AG04450 (cell line): ENCODE measurements around the gene LCTL. TPM values are rescaled to one million over a fixed set of nuclear protein-coding genes. Genes with fewer than 3 reads are reported as not detected.

Experiments
- CTCF ChIA-PET: fragments of 300-600, 350-600 bp; formaldehyde crosslinking; extraction: SDS; loops from one replicate; lab custom pipeline; 2022; ENCODE audit warnings: antibody characterized with exemption, inconsistent platforms; lab: Charles Lee
- POLR2A ChIA-PET: fragments of 350-600 bp; formaldehyde crosslinking; extraction: SDS; loops from one replicate; lab custom pipeline; 2021; ENCODE audit warnings: antibody characterized with exemption, inconsistent platforms; lab: Yijun Ruan, JAX
- DNase-seq: peaks from one replicate; pipeline ENCODE4 v3.0.0-alpha.2; 2011; ENCODE audit warnings: low read depth, low spot score
- H3K27ac ChIP-seq: one replicate; pipeline ENCODE4 v1.5.1; 2012; ENCODE audit warnings: low read depth, low read length, control low read depth
- H3K27me3 ChIP-seq: one replicate; pipeline ENCODE4 v1.6.0; 2012; ENCODE audit warnings: low read length; ENCODE audit not compliant: control insufficient read depth, insufficient read depth
- H3K4me3 ChIP-seq: 2 replicates; pipeline ENCODE4 v1.5.1; 2011; ENCODE audit warnings: mild to moderate bottlenecking, low read depth, low read length, control low read depth
- H3K9me3 ChIP-seq: 2 replicates; pipeline ENCODE4 v1.5.1; 2012; ENCODE audit warnings: low read length; ENCODE audit not compliant: control insufficient read depth, insufficient read depth
- polyA plus RNA-seq: library from polyadenylated mRNA; depleted of rRNA; stranded (reverse); fragments of >200 nt; gene quantifications from 2 replicates; pipeline ENCODE4 v1.2.3, GENCODE V29; 2011
- TF ChIP-seq, protein P1 (sequence below): IDR thresholded peaks from 2 replicates; pipeline ENCODE4 v1.5.1; 2011; ENCODE audit warnings: low read depth, low read length, control low read depth, inconsistent platforms

Gene LCTL
- polyA plus RNA-seq, 1 experiment: 6.5 TPM

DNA sequence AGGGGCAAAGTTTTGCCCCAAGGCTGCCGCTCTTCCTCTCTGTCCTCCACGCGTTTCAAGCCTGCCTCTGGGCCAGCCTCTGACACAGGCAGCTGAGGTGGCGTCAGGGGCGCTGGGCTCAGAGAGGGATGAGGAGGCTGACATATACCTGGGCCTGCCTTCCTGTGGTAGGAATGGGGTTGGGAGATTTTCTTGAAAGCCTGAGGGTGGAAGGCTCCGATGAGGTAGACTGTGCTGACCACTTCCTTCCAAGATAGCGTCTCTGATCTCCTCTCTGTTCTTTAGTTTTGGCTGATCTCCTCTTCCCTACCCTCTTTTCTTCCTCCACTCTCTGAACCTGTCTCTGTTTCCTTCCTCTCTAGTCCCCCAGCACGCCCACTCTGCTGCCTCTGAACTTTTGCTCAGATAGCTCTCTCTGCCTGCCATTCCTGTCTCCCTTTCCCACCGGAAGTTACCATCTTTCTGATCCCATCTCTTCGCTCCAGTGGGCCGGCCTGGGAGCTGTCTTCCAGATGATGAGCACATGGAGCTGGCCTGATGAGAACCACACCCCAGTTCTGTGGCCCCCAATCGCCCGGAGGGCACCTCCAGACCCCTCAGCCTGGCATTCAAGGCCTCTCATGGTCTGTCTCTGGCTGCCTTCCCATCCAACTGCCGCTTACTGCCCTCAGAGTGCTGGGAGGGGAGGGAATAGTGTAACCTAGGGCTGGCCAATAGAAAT, 32.5 kb upstream of the LCTL start:
- H3K27me3 ChIP-seq: peaks cover 10% of the 10 kb centered on the region
- TF ChIP-seq, protein P1, sequence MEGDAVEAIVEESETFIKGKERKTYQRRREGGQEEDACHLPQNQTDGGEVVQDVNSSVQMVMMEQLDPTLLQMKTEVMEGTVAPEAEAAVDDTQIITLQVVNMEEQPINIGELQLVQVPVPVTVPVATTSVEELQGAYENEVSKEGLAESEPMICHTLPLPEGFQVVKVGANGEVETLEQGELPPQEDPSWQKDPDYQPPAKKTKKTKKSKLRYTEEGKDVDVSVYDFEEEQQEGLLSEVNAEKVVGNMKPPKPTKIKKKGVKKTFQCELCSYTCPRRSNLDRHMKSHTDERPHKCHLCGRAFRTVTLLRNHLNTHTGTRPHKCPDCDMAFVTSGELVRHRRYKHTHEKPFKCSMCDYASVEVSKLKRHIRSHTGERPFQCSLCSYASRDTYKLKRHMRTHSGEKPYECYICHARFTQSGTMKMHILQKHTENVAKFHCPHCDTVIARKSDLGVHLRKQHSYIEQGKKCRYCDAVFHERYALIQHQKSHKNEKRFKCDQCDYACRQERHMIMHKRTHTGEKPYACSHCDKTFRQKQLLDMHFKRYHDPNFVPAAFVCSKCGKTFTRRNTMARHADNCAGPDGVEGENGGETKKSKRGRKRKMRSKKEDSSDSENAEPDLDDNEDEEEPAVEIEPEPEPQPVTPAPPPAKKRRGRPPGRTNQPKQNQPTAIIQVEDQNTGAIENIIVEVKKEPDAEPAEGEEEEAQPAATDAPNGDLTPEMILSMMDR: no peak
- no peak overlapping the region for H3K4me3 ChIP-seq
- DNase-seq: no peak
- CTCF ChIA-PET: no interaction called here
- POLR2A ChIA-PET: no interaction called here
- no peak overlapping the region for H3K27ac ChIP-seq
- no peaks in the 10 kb centered on the region for H3K9me3 ChIP-seq

DNA sequence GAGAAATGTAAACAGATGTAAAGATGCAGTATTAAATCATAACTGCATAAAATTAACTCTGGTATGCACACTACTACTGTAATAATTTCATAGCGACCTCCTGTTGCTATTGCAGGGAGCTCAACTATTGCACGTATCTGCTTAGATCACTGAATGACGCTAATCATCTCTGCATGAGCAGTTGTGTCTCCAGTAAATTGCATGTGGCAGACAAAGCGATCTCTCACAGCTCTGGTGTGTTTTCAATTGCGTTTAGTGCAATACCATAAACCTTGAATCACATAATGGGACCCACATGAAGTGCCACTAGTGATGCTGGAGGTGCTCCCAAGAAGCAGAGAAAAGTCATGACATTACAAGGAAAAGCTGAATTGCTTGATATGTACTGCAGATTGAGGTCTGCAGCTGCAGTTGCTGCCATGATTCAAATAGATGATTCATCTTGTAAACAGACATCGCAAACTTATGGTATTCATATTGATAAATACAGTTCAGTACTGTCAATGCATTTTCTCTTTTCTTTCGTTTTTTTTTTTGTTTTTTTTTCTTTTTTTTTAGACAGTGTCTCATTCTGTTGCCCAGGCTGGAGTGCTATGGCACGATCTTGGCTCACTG, 30.2 kb upstream of the LCTL start:
- H3K27ac ChIP-seq: no peak overlapping the region
- TF ChIP-seq, protein P1: no peak
- peaks cover 11% of the 10 kb centered on the region for H3K27me3 ChIP-seq
- no peak for DNase-seq
- H3K4me3 ChIP-seq: no peak overlapping the region
- CTCF ChIA-PET: interaction anchor here (1.6 kb wide), 1 partner anchor 267 kb away, joined by 3 read pairs; no protein-coding TSS in a partner anchor
- POLR2A ChIA-PET: interaction anchor here (0.7 kb wide), 1 partner anchor 8 kb away, joined by 4 read pairs; no protein-coding TSS in a partner anchor
- no peaks in the 10 kb centered on the region for H3K9me3 ChIP-seq

DNA sequence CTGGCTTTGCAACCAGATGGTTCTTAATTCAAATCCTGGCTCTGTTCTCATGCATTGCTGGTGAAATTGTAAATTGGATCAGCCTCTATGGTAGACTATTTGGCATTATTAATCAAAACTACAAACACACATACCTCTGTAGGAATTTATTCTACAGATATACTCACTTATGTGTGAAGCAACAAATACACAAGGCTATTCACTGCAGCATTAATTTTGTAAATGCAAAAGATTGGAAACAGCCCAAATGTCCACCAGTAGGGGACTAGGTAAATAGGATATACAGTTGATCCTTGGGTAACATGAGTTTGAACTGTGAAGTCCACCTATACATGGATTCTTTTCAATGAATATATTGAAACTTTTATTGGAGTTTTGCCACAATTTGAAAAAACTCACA, 29.5 kb upstream of the LCTL start:
- ChIA-PET CTCF (interaction anchor here (1.6 kb wide), 1 partner anchor 267 kb away, joined by 3 read pairs; no protein-coding TSS in a partner anchor), POLR2A (no interaction called here)
- DNase-seq: no peak
- H3K27ac ChIP-seq: no peak overlapping the region
- H3K9me3 ChIP-seq: no peaks in the 10 kb centered on the region
- H3K27me3 ChIP-seq: peaks cover 12% of the 10 kb centered on the region
- H3K4me3 ChIP-seq: no peak overlapping the region
- TF ChIP-seq, protein P1: no peak

DNA sequence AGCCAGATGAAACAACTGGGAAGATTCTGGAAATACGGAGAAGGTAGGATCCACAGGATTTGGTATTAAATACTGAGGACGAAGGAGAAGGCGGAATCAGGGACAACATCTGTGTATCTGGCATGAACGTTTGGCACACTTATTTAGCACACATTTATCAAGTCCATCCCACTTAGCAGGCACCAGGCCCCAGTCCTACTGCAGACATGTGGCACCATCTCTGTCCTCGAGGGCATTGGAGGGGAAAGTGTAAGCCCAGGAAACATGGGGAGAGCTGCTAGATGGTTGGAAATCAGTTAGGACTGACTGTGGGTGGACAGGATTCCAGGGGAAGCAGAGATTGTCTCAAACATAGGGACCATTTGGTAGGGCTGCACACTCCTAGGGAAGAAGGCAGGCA, 29.0 kb upstream of the LCTL start:
- Histone ChIP-seq H3K4me3 (no peak overlapping the region), H3K9me3 (no peaks in the 10 kb centered on the region), H3K27me3 (peaks cover 8% of the 10 kb centered on the region), H3K27ac (no peak overlapping the region)
- CTCF ChIA-PET: interaction anchor here (1.6 kb wide), 1 partner anchor 268 kb away, joined by 3 read pairs; no protein-coding TSS in a partner anchor
- TF ChIP-seq, protein P1: no peak
- DNase-seq: no peak
- POLR2A ChIA-PET: no interaction called here

DNA sequence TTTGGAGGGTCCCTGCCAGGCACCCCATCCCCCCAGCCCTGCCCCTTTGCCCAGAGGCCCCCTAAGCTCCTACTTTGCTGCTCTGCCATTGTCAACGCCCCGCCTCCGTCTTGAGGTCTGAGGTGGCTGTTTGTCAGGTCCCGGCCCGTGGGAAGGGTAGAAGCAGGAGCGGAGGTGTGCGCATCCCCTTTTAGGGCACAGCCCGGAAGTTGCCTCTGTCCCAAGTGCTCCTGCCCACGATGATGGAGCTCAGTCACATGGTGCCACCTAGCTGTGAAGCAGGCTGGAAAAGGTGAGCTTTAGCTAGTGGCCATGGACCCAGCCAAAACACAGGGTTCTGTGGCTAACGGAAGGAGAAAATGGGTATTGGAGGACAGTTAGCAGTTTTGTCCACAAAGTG, 28.5 kb upstream of the LCTL start:
- Histone ChIP-seq H3K27ac (no peak overlapping the region), H3K4me3 (no peak overlapping the region), H3K27me3 (peaks cover 9% of the 10 kb centered on the region), H3K9me3 (no peaks in the 10 kb centered on the region)
- CTCF ChIA-PET: interaction anchor here (1.2 kb wide), 1 partner anchor 24 kb away, joined by 3 read pairs; no protein-coding TSS in a partner anchor
- TF ChIP-seq, protein P1: no peak
- no peak for DNase-seq
- POLR2A ChIA-PET: no interaction called here
